ENCODE data around the gene ACO2. TPM values are rescaled to one million over a fixed set of nuclear protein-coding genes. Genes with fewer than 3 reads are reported as not detected.

The ACO2 gene
- total and polyA plus RNA-seq, 2 of the 13 experiments (the other 11 are each of a cell fraction or from before 2014, with no cell fraction given), result 19.2 to 45.6 TPM

DNA sequence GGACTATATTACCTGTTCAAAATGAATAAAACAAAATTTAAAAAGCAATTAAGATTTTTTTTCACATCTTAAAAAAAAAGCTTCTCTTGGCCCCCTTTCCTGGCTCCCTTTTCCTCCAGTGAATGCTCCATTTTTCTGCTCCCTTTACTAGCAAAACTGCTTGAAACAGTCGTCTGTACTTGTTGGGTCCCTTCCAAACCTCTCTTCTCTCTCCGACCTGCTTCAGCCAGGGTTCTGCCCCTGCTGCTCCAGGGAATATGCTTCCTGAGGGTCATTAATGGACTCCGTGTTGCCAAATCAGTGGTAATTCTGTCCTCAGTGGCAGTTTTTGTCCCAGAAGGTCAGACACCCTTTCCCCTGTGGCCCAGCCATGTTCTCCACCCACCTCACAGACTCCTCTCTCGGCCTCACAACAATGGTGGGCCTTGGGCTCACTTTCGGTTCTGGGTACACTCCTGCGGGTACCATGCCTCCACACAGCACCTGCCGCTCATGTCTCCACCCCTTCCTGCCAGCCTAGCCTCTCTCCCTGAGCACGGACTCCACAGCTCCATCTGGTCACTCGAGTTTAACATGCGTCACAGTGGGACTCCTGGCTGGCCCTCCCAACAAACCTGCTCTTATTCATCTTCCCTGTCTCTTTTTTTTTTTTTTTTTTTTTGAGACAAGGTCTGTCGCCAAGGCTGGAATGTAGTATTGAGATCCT, 83.1 kb downstream of the ACO2 start (continued):
- TF ChIP-seq, protein P1, sequence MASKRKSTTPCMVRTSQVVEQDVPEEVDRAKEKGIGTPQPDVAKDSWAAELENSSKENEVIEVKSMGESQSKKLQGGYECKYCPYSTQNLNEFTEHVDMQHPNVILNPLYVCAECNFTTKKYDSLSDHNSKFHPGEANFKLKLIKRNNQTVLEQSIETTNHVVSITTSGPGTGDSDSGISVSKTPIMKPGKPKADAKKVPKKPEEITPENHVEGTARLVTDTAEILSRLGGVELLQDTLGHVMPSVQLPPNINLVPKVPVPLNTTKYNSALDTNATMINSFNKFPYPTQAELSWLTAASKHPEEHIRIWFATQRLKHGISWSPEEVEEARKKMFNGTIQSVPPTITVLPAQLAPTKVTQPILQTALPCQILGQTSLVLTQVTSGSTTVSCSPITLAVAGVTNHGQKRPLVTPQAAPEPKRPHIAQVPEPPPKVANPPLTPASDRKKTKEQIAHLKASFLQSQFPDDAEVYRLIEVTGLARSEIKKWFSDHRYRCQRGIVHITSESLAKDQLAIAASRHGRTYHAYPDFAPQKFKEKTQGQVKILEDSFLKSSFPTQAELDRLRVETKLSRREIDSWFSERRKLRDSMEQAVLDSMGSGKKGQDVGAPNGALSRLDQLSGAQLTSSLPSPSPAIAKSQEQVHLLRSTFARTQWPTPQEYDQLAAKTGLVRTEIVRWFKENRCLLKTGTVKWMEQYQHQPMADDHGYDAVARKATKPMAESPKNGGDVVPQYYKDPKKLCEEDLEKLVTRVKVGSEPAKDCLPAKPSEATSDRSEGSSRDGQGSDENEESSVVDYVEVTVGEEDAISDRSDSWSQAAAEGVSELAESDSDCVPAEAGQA (IDR thresholded peaks at IDR 0.05; ENCODE audit: low read depth), result no peak
- TF ChIP-seq, protein P1 (CRISPR knock-in tag; IDR thresholded peaks at IDR 0.05; ENCODE audit: borderline replicate concordance), result no peak
- no peak for TF ChIP-seq BHLHE40 (IDR thresholded peaks at IDR 0.05; ENCODE audit: low read length)
- TF ChIP-seq ZNF660 (CRISPR knock-in tag; IDR thresholded peaks at IDR 0.05; ENCODE audit: borderline replicate concordance, low read depth), result no peak
- TF ChIP-seq SRSF1 (optimal IDR thresholded peaks at IDR 0.05; ENCODE audit: low read depth, low read length), result peak; percentile 31
- TF ChIP-seq, protein P2, sequence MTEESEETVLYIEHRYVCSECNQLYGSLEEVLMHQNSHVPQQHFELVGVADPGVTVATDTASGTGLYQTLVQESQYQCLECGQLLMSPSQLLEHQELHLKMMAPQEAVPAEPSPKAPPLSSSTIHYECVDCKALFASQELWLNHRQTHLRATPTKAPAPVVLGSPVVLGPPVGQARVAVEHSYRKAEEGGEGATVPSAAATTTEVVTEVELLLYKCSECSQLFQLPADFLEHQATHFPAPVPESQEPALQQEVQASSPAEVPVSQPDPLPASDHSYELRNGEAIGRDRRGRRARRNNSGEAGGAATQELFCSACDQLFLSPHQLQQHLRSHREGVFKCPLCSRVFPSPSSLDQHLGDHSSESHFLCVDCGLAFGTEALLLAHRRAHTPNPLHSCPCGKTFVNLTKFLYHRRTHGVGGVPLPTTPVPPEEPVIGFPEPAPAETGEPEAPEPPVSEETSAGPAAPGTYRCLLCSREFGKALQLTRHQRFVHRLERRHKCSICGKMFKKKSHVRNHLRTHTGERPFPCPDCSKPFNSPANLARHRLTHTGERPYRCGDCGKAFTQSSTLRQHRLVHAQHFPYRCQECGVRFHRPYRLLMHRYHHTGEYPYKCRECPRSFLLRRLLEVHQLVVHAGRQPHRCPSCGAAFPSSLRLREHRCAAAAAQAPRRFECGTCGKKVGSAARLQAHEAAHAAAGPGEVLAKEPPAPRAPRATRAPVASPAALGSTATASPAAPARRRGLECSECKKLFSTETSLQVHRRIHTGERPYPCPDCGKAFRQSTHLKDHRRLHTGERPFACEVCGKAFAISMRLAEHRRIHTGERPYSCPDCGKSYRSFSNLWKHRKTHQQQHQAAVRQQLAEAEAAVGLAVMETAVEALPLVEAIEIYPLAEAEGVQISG (CRISPR knock-in tag; IDR thresholded peaks at IDR 0.05), result no peak
- TF ChIP-seq, protein P3, sequence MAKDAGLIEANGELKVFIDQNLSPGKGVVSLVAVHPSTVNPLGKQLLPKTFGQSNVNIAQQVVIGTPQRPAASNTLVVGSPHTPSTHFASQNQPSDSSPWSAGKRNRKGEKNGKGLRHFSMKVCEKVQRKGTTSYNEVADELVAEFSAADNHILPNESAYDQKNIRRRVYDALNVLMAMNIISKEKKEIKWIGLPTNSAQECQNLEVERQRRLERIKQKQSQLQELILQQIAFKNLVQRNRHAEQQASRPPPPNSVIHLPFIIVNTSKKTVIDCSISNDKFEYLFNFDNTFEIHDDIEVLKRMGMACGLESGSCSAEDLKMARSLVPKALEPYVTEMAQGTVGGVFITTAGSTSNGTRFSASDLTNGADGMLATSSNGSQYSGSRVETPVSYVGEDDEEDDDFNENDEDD (CRISPR knock-in tag; IDR thresholded peaks at IDR 0.05; ENCODE audit: borderline replicate concordance), result no peak
- TF ChIP-seq, protein P4, sequence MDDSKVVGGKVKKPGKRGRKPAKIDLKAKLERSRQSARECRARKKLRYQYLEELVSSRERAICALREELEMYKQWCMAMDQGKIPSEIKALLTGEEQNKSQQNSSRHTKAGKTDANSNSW (CRISPR knock-in tag; IDR thresholded peaks at IDR 0.05; ENCODE audit: borderline replicate concordance), result no peak
- TF ChIP-seq, protein P5, sequence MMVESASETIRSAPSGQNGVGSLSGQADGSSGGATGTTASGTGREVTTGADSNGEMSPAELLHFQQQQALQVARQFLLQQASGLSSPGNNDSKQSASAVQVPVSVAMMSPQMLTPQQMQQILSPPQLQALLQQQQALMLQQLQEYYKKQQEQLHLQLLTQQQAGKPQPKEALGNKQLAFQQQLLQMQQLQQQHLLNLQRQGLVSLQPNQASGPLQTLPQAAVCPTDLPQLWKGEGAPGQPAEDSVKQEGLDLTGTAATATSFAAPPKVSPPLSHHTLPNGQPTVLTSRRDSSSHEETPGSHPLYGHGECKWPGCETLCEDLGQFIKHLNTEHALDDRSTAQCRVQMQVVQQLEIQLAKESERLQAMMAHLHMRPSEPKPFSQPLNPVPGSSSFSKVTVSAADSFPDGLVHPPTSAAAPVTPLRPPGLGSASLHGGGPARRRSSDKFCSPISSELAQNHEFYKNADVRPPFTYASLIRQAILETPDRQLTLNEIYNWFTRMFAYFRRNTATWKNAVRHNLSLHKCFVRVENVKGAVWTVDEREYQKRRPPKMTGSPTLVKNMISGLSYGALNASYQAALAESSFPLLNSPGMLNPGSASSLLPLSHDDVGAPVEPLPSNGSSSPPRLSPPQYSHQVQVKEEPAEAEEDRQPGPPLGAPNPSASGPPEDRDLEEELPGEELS (CRISPR knock-in tag; IDR thresholded peaks at IDR 0.05), result no peak
- TF ChIP-seq NONO (IDR thresholded peaks at IDR 0.05), result no peak
- TF ChIP-seq NONO (CRISPR knock-in tag; conservative IDR thresholded peaks at IDR 0.05), result no peak
- no peak for TF ChIP-seq SMARCC2 (IDR thresholded peaks at IDR 0.05)
- TF ChIP-seq SRF (IDR thresholded peaks at IDR 0.05; ENCODE audit: low read depth, low read length), result no peak
- TF ChIP-seq, protein P6, sequence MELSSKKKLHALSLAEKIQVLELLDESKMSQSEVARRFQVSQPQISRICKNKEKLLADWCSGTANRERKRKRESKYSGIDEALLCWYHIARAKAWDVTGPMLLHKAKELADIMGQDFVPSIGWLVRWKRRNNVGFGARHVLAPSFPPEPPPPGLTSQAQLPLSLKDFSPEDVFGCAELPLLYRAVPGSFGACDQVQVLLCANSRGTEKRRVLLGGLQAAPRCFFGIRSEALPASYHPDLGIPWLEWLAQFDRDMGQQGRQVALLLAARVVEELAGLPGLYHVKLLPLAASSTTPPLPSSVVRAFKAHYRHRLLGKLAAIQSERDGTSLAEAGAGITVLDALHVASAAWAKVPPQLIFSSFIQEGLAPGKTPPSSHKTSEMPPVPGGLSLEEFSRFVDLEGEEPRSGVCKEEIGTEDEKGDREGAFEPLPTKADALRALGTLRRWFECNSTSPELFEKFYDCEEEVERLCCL (CRISPR knock-in tag; IDR thresholded peaks at IDR 0.05; ENCODE audit: borderline replicate concordance), result no peak
- no peak for TF ChIP-seq RBM22 (optimal IDR thresholded peaks at IDR 0.05; ENCODE audit: low read length)
- no peak for TF ChIP-seq SOX5 (CRISPR knock-in tag; IDR thresholded peaks at IDR 0.05; ENCODE audit: borderline replicate concordance)

Measured in HepG2 (cell line).